MM.1S (cell line): ENCODE results near the gene TNIK.

ENCODE experiments used
- DNase-seq: peaks from one replicate; pipeline ENCODE4 v3.0.0-alpha.2; 2015
- H2AFZ ChIP-seq: fragments of 300-600 bp; sonication (generic); 2 replicates; pipeline ENCODE4 v1.6.0; 2016; ENCODE audit warnings: antibody characterized with exemption, low read length
- H3F3A ChIP-seq: fragments of 300-600 bp; sonication (generic); 2 replicates; pipeline ENCODE4 v1.6.1; 2016; ENCODE audit warnings: mild to moderate bottlenecking, antibody characterized with exemption, low read length, moderate library complexity, mixed read lengths; ENCODE audit not compliant: insufficient read depth
- H3K27ac ChIP-seq: fragments of 300-600 bp; sonication (generic); 2 replicates; pipeline ENCODE4 v1.5.1; 2016; ENCODE audit warnings: mild to moderate bottlenecking, low read length
- H3K27me3 ChIP-seq: fragments of 300-600 bp; sonication (generic); replicated peaks from 2 replicates; pipeline ENCODE4 v1.6.0; 2016; ENCODE audit warnings: low read length; ENCODE audit not compliant: insufficient read depth
- H3K36me3 ChIP-seq: fragments of 300-600 bp; sonication (generic); replicated peaks from 2 replicates; pipeline ENCODE4 v1.6.1; 2016; ENCODE audit warnings: mild to moderate bottlenecking, low read length, mixed read lengths; ENCODE audit not compliant: insufficient read depth
- H3K4me1 ChIP-seq: fragments of 300-600 bp; sonication (generic); 2 replicates; pipeline ENCODE4 v1.6.1; 2016; ENCODE audit warnings: low read length, mixed read lengths
- H3K4me2 ChIP-seq: fragments of 300-600 bp; sonication (generic); 2 replicates; pipeline ENCODE4 v1.6.0; 2016; ENCODE audit warnings: low read depth, low read length
- H3K4me3 ChIP-seq: fragments of 300-600 bp; sonication (generic); 2 replicates; pipeline ENCODE4 v1.5.1; 2016; ENCODE audit warnings: low read length, mixed read lengths
- H3K79me2 ChIP-seq: fragments of 300-600 bp; sonication (generic); 2 replicates; pipeline ENCODE4 v1.6.1; 2016; ENCODE audit warnings: mixed run types, low read length, mixed read lengths
- H3K9ac ChIP-seq: fragments of 300-600 bp; sonication (generic); 2 replicates; pipeline ENCODE4 v1.6.1; 2016; ENCODE audit warnings: low read length, mixed read lengths
- H3K9me2 ChIP-seq: fragments of 300-600 bp; sonication (generic); replicated peaks from 2 replicates; pipeline ENCODE4 v1.6.1; 2016; ENCODE audit warnings: mild to moderate bottlenecking, low read length, mixed read lengths; ENCODE audit not compliant: insufficient read depth
- H3K9me3 ChIP-seq: fragments of 300-600 bp; sonication (generic); replicated peaks from 2 replicates; pipeline ENCODE4 v1.6.1; 2016; ENCODE audit warnings: mild to moderate bottlenecking, low read length, mixed read lengths; ENCODE audit not compliant: insufficient read depth
- H4K20me1 ChIP-seq: fragments of 300-600 bp; sonication (generic); 2 replicates; pipeline ENCODE4 v1.6.1; 2016; ENCODE audit warnings: mild to moderate bottlenecking, low read length, moderate library complexity, mixed read lengths; ENCODE audit not compliant: insufficient read depth
- CTCF ChIP-seq: fragments of 300-600 bp; sonication (generic); IDR thresholded peaks from 2 replicates; pipeline ENCODE4 v1.5.1; 2016; ENCODE audit warnings: antibody characterized with exemption, low read length, mixed read lengths
- EZH2 ChIP-seq: fragments of 300-600 bp; sonication (generic); optimal IDR thresholded peaks from 2 replicates; pipeline ENCODE3; 2017; ENCODE audit warnings: low read depth, mild to moderate bottlenecking, antibody characterized with exemption, low read length, mixed read lengths
- EZH2phosphoT487 ChIP-seq: fragments of 300-600 bp; sonication (generic); IDR thresholded peaks from 2 replicates; pipeline ENCODE4 v1.6.1; 2018; ENCODE audit warnings: antibody characterized with exemption, low read length

Gene TNIK

DNA sequence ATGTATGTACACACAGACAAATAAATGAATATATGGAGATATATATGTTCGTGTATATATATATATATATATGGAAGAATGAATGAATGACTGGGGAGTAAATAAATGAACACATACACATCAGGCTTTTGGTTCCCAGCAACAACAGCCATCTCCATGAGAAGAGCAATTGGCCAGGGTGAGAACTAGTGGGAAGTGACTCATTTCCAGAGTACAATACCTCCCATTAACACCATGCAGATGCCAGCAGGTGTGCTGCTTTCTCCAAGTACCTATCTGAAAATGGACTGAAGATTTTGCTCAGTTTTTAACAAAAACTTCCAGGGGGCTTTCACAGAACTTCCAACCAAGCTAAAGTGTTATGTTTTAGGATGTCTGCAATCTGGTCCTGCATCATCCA, 253.9 kb downstream of the TNIK start:
- Histone ChIP-seq H3K9me3 (no peaks in the 10 kb centered on the region), H3K9ac (no peak overlapping the region), H4K20me1 (no peaks in the 10 kb centered on the region), H3K79me2 (no peaks in the 10 kb centered on the region), H3K9me2 (no peaks in the 10 kb centered on the region), H3K36me3 (no peaks in the 10 kb centered on the region), H3K4me1 (no peaks in the 10 kb centered on the region), H2AFZ (no peak overlapping the region), H3K4me3 (no peak overlapping the region), H3F3A (no peaks in the 10 kb centered on the region), H3K27me3 (no peaks in the 10 kb centered on the region), H3K4me2 (no peak overlapping the region), H3K27ac (no peak overlapping the region)
- no peak for TF ChIP-seq EZH2phosphoT487
- no peak for TF ChIP-seq CTCF
- no peak for TF ChIP-seq EZH2
- no peak for DNase-seq

- no peaks in the 10 kb centered on the region for H3K36me3 ChIP-seq
- no peak overlapping the region for H3K4me2 ChIP-seq
- H2AFZ ChIP-seq, result no peak overlapping the region
- no peak for DNase-seq
- H4K20me1 ChIP-seq, result no peaks in the 10 kb centered on the region
- no peak overlapping the region for H3K27ac ChIP-seq
- H3K4me1 ChIP-seq, result no peaks in the 10 kb centered on the region
- H3K9me2 ChIP-seq, result no peaks in the 10 kb centered on the region
- no peak overlapping the region for H3K9ac ChIP-seq
- no peaks in the 10 kb centered on the region for H3F3A ChIP-seq
- no peak overlapping the region for H3K4me3 ChIP-seq
- H3K9me3 ChIP-seq, result no peaks in the 10 kb centered on the region
- H3K79me2 ChIP-seq, result no peaks in the 10 kb centered on the region
- no peaks in the 10 kb centered on the region for H3K27me3 ChIP-seq
- TF ChIP-seq CTCF (no peak), EZH2 (no peak), EZH2phosphoT487 (no peak)
These were observed 255.3 kb downstream of the TNIK start for GRCh38 chr3:171204942-171205341.

DNA sequence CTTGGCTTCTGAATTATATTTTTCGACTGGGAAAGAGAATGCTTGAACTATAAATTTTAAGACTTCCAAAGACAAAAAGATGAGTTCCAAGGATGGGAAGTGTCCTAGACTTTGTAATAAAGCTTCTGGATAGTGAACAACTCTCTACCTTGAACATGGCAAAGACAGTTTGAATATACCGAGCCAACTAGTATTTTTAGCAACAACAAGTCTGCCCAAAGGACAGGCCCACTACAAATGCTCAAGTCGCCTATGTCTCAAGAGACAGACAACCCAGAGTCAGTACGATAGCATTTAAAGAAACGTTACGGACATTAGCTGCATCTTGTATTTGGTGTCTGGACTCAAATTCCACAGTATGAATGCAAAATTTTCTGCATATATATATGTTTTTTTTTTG, 258.4 kb downstream of the TNIK start:
- Histone ChIP-seq H3K9me3 (no peaks in the 10 kb centered on the region), H3F3A (no peaks in the 10 kb centered on the region), H3K36me3 (no peaks in the 10 kb centered on the region), H3K27me3 (no peaks in the 10 kb centered on the region), H4K20me1 (no peaks in the 10 kb centered on the region), H3K4me2 (no peak overlapping the region), H3K9me2 (no peaks in the 10 kb centered on the region), H3K27ac (no peak overlapping the region), H3K9ac (no peak overlapping the region), H3K4me3 (no peak overlapping the region), H2AFZ (no peak overlapping the region), H3K4me1 (no peaks in the 10 kb centered on the region), H3K79me2 (no peaks in the 10 kb centered on the region)
- TF ChIP-seq EZH2phosphoT487 (no peak), EZH2 (no peak), CTCF (no peak)
- DNase-seq, result no peak
